ENCODE results near the gene HELZ2.

DNA sequence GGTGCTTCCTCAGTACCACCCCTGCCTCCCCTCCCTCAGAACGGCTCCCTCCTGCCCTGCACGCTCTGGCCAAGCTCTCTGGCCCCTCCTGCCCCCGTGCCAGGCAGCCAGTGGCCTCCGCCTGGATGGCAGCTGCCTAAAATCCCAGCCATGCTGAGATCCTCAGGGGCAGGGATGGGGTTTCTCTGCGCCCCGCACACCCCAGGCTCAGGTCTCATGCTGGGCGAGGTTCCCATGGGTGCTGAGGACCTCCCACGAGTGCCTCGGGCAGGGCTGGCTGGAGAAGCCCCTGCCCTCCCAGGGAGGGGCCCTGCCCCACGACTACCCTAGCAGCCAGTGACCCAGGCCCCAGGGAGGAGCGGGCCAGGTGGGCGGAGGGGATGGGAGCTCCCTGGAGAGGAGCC is 39.6 kb downstream of the HELZ2 start:
- TF ChIP-seq NFRKB (IDR thresholded peaks at IDR 0.05) (no peak), BHLHE40 (IDR thresholded peaks at IDR 0.05; ENCODE audit: borderline replicate concordance) (no peak), FOXM1 (IDR thresholded peaks at IDR 0.05; ENCODE audit: borderline replicate concordance) (no peak), ELF4 (IDR thresholded peaks at IDR 0.05) (no peak), SP1 (IDR thresholded peaks at IDR 0.05) (no peak), HDGF (IDR thresholded peaks at IDR 0.05; ENCODE audit: borderline replicate concordance) (no peak), SUZ12 (IDR thresholded peaks at IDR 0.05) (no peak)
